ENCODE data around the gene CUX1. TPM values are rescaled to one million over a fixed set of nuclear protein-coding genes. Genes with fewer than 3 reads are reported as not detected.

The CUX1 gene
- total RNA-seq, 3 donors from 2014 or later, result 35.1 to 54.4 (median 41.1) TPM

DNA sequence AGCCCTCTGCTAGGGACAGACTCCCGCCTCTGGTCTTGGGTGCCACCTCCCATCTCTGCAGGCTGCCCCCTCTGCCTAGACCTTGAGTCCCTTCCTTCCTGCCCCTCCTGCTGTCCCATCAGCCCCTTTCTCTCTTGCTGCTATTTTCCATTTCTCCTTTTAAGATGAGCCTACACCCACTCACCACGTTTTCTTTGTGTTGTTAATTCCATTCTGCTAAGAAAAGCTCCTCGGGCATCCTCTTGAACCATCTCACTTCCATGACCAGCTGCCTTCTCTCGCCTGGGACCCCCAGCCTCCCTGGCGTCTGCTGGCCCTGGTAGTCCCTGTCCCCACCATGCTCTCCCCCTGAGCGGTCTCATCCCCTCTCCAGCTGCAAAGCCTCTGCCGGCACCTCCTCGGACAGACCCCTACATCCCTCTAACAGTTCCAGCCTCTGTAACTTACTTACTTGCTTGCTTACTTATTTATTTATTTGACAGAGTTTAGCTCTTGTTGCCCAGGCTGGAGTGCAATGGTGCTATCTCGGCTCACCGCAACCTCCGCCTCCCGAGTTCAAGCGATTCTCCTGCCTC, 373.4 kb downstream of the CUX1 start:
- intact Hi-C loops (cut with DNase I; ENCODE audit: low total_unique reads), result no loop called here
- Histone ChIP-seq H3K4me1 (no peaks in the 10 kb centered on the region), H3K9me3 (no peaks in the 10 kb centered on the region), H3K36me3 (no peaks in the 10 kb centered on the region), H3K27ac (no peak overlapping the region), H3K27me3 (no peaks in the 10 kb centered on the region), H3K4me3 (no peak overlapping the region)
- TF ChIP-seq POLR2A (IDR thresholded peaks at IDR 0.05), result no peak
- no peak for TF ChIP-seq POLR2AphosphoS5 (IDR thresholded peaks at IDR 0.05)
- TF ChIP-seq, protein P1, sequence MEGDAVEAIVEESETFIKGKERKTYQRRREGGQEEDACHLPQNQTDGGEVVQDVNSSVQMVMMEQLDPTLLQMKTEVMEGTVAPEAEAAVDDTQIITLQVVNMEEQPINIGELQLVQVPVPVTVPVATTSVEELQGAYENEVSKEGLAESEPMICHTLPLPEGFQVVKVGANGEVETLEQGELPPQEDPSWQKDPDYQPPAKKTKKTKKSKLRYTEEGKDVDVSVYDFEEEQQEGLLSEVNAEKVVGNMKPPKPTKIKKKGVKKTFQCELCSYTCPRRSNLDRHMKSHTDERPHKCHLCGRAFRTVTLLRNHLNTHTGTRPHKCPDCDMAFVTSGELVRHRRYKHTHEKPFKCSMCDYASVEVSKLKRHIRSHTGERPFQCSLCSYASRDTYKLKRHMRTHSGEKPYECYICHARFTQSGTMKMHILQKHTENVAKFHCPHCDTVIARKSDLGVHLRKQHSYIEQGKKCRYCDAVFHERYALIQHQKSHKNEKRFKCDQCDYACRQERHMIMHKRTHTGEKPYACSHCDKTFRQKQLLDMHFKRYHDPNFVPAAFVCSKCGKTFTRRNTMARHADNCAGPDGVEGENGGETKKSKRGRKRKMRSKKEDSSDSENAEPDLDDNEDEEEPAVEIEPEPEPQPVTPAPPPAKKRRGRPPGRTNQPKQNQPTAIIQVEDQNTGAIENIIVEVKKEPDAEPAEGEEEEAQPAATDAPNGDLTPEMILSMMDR (IDR thresholded peaks at IDR 0.05), result no peak
- no peak for DNase-seq (ENCODE audit: low spot score in 2 of 2)

- Histone ChIP-seq H3K36me3 (no peaks in the 10 kb centered on the region), H3K4me1 (no peaks in the 10 kb centered on the region), H3K27ac (no peak overlapping the region), H3K4me3 (no peak overlapping the region), H3K27me3 (no peaks in the 10 kb centered on the region), H3K9me3 (no peaks in the 10 kb centered on the region)
- DNase-seq (ENCODE audit: low spot score in 2 of 2), result no peak
- no peak for TF ChIP-seq POLR2A (IDR thresholded peaks at IDR 0.05)
- TF ChIP-seq POLR2AphosphoS5 (IDR thresholded peaks at IDR 0.05), result no peak
- TF ChIP-seq, protein P1 (IDR thresholded peaks at IDR 0.05), result no peak
- intact Hi-C loops (cut with DNase I; ENCODE audit: low total_unique reads), result no loop called here
Measured at GRCh38 chr7:102191556-102192379, 374.3 kb downstream of the CUX1 start.

DNA sequence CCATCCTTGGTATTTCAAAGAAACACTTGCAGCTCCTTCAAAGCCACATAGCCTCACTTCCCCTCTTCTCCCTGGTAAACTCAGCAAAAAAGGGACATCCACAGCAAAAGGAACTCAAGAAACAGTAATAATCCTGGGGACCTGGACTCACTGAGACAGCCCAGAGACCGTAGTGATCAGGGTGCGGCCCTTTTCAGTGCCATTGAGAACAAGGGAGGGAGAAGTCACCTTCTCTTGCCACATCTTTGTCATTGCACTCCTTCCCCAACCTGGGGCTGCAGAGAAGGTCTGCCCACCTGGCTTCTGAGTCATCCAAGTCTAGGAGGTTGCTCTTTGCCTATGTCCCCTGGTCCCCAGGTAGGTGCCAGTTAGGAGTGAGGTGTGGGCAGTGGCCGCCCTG, 375.4 kb downstream of the CUX1 start:
- Histone ChIP-seq H3K4me3 (no peak overlapping the region), H3K27ac (no peak overlapping the region), H3K36me3 (no peaks in the 10 kb centered on the region), H3K4me1 (no peaks in the 10 kb centered on the region), H3K9me3 (no peaks in the 10 kb centered on the region), H3K27me3 (no peaks in the 10 kb centered on the region)
- DNase-seq (ENCODE audit: low spot score in 2 of 2), result no peak
- TF ChIP-seq POLR2AphosphoS5 (IDR thresholded peaks at IDR 0.05) (no peak), POLR2A (IDR thresholded peaks at IDR 0.05) (no peak)
- TF ChIP-seq, protein P1 (IDR thresholded peaks at IDR 0.05), result no peak
- intact Hi-C loops (cut with DNase I; ENCODE audit: low total_unique reads), result no loop called here

- no peak for TF ChIP-seq POLR2A (IDR thresholded peaks at IDR 0.05)
- TF ChIP-seq, protein P1 (IDR thresholded peaks at IDR 0.05), result no peak
- TF ChIP-seq POLR2AphosphoS5 (IDR thresholded peaks at IDR 0.05), result no peak
- no peak overlapping the region for H3K4me3 ChIP-seq
- no peak overlapping the region for H3K27ac ChIP-seq
- intact Hi-C loops (cut with DNase I; ENCODE audit: low total_unique reads), result no loop called here
- no peaks in the 10 kb centered on the region for H3K36me3 ChIP-seq
- H3K27me3 ChIP-seq, result no peaks in the 10 kb centered on the region
- H3K4me1 ChIP-seq, result no peaks in the 10 kb centered on the region
- no peak for DNase-seq (ENCODE audit: low spot score in 2 of 2)
- no peaks in the 10 kb centered on the region for H3K9me3 ChIP-seq
Measured at GRCh38 chr7:102193806-102194205, 376.4 kb downstream of the CUX1 start.

GRCh38 chr7:102195361-102195760, 377.9 kb downstream of the CUX1 start:
- H3K27ac ChIP-seq, result no peak overlapping the region
- no peak for DNase-seq (ENCODE audit: low spot score in 2 of 2)
- H3K4me1 ChIP-seq, result no peaks in the 10 kb centered on the region
- intact Hi-C loops (cut with DNase I; ENCODE audit: low total_unique reads), result no loop called here
- no peak overlapping the region for H3K4me3 ChIP-seq
- no peaks in the 10 kb centered on the region for H3K27me3 ChIP-seq
- no peaks in the 10 kb centered on the region for H3K9me3 ChIP-seq
- H3K36me3 ChIP-seq, result no peaks in the 10 kb centered on the region
- no peak for TF ChIP-seq POLR2AphosphoS5 (IDR thresholded peaks at IDR 0.05)
- TF ChIP-seq, protein P1 (IDR thresholded peaks at IDR 0.05), result no peak
- TF ChIP-seq POLR2A (IDR thresholded peaks at IDR 0.05), result no peak

All from breast epithelium (tissue), 4 donors.